GM12875 (cell line): ENCODE measurements around the gene WDR90.

Experiments used
- H3K4me3 ChIP-seq: one replicate; pipeline ENCODE4 v1.5.1; 2011; ENCODE audit warnings: low read depth, low read length, control low read depth
- TF ChIP-seq, protein P1 (sequence below): IDR thresholded peaks from 2 replicates; pipeline ENCODE4 v1.5.1; 2011; ENCODE audit warnings: low read depth, mild to moderate bottlenecking, control low read depth, inconsistent platforms, low read length, moderate library complexity, borderline replicate concordance; ENCODE audit not compliant: insufficient read depth

The WDR90 gene

DNA sequence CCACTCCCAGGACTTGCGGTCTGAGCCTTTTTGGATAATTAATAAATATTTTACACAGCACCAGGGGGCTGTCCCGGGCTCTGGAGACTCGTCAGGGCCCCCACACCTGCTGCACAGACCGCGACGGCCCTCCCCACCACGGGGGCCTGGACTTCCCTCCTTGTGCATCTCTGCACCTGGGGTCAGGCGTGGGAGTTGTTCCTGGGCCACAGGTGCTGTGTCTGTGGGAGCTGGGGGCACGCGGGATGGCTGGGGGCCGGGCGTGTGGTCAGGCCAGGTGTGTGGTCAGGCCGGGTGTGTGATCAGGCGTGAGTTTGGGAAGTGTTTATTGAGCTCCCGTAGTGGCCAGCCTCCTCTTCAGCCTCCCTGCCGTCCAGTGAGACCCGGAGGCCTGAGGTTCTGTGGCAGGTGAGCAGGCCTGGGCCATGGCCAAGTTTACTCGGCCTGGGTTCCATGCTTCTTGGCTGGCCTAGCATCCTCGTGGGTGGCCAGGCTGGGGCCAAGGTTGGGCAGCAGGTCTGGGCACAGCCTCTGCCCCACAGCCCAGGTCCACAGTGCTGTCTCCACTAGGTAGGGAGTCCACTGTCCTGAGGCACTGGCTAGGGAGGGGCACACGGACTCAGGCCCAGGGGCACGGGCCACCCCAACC, 29.2 kb downstream of the WDR90 start:
- H3K4me3 ChIP-seq, result no peak overlapping the region
- TF ChIP-seq, protein P1, sequence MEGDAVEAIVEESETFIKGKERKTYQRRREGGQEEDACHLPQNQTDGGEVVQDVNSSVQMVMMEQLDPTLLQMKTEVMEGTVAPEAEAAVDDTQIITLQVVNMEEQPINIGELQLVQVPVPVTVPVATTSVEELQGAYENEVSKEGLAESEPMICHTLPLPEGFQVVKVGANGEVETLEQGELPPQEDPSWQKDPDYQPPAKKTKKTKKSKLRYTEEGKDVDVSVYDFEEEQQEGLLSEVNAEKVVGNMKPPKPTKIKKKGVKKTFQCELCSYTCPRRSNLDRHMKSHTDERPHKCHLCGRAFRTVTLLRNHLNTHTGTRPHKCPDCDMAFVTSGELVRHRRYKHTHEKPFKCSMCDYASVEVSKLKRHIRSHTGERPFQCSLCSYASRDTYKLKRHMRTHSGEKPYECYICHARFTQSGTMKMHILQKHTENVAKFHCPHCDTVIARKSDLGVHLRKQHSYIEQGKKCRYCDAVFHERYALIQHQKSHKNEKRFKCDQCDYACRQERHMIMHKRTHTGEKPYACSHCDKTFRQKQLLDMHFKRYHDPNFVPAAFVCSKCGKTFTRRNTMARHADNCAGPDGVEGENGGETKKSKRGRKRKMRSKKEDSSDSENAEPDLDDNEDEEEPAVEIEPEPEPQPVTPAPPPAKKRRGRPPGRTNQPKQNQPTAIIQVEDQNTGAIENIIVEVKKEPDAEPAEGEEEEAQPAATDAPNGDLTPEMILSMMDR, result no peak

DNA sequence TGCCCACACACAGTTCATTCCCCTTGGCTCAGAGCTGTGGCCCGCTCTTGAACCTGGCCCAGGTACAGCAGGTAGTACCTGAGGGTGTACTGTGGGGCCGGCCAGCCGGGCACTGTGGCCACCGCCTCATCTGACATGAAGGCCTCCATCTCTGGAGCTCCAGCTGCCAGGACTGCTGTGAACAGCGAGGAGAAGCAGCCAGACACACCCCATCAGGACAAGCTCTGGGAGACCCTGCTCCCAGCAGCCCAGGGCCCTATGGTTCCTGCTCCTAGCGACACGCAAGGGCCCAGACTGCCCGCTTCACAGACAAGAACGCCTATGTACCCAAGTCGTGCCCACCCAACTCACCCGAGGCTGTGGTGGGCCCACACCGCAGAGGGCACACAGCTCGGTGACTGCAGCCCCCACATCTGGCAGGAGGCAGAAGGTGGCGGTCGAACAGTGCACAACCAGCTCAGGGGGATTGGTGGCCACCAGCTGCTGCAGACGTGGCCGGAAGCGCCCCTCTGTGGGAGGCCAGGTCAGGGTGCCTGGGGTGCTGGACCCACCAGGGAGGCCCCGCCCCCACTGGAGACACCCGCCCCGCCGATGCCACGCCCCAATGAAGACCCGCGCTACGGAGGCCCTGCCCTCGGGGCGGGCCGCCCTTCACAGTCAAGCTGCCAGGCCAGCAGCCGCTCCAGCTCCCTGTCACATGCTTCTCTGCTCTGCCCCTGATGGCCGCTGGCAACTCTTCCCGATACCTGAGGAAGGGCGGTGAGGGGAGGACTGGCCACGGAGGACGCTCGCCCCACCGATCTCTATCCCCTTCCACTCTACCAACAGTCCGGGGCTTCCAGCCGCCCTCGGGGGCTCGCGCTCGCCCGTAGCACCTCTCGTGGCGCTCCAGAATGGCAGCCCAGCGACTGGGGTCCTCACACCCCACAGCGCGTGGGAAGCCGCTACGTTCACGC, 30.0 kb downstream of the WDR90 start:
- peak overlapping the region; percentile 31 for H3K4me3 ChIP-seq
- TF ChIP-seq, protein P1, result no peak

GRCh38 chr16:679814-680624, 30.9 kb downstream of the WDR90 start, which contains the start of gene STUB1:
STUB1 (plus strand) TSS chr16:680410; CDS start chr16:680526, 116 bp downstream.
- H3K4me3 ChIP-seq, result peak within 1 kb of the TSS; percentile 86
- TF ChIP-seq, protein P1, result no peak

GRCh38 chr16:680625-680945, 31.4 kb downstream of the WDR90 start:
- peak overlapping the region; percentile 86 for H3K4me3 ChIP-seq
- TF ChIP-seq, protein P1, result no peak

DNA sequence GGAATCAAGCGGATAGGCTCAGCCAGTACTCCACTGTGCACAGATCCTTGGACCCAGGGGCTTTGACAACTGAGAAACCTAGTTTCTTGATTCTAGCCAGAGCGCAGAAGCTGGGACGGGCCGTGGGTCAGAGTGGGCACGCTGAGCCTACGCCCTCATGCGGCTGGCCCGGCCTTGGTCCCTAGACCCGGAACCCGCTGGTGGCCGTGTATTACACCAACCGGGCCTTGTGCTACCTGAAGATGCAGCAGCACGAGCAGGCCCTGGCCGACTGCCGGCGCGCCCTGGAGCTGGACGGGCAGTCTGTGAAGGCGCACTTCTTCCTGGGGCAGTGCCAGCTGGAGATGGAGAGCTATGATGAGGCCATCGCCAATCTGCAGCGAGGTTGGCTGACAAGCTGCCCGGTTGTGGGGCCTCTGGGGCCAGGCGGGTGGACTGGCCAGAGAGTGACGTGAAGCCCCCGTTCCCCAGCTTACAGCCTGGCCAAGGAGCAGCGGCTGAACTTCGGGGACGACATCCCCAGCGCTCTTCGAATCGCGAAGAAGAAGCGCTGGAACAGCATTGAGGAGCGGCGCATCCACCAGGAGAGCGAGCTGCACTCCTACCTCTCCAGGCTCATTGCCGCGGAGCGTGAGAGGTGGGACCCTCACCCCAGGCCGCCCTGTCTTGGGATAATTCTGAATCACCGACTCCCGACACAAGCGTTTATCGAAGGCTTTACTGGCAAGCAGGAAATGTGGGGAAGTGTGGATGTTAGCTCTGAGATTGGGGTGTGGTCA, 32.0 kb downstream of the WDR90 start:
- TF ChIP-seq, protein P1, result no peak
- H3K4me3 ChIP-seq, result peak overlapping the region; percentile 86

DNA sequence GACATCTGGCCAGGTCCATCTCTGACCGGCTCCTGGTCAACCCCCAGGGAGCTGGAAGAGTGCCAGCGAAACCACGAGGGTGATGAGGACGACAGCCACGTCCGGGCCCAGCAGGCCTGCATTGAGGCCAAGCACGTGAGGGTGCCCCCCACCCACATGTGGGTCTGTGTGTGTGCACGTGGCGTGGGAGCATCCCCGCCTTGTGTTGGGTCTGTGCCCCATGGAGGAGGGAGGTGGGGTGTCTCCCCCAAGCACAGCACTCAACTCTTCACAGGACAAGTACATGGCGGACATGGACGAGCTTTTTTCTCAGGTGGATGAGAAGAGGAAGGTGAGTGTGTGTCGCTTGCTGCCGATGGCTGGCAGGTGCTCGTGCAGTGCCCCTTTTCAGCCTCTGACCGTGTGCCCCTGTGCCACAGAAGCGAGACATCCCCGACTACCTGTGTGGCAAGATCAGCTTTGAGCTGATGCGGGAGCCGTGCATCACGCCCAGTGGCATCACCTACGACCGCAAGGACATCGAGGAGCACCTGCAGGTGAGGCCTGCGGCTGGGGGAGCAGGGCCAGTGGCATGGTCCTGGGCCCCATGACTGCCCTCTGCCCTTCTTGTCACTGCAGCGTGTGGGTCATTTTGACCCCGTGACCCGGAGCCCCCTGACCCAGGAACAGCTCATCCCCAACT, 32.7 kb downstream of the WDR90 start:
- TF ChIP-seq, protein P1, result no peak
- H3K4me3 ChIP-seq, result peak overlapping the region; percentile 86
